ENCODE results near the gene PTPN5.
A peak's percentile ranks its signal among the peaks of the same experiment; 100 is the strongest.
"Not testable (repeated sequence)": the region's sequence is repeated elsewhere in the genome, so short reads cannot be mapped to it uniquely, and the experiment has no call there.

The PTPN5 gene

DNA sequence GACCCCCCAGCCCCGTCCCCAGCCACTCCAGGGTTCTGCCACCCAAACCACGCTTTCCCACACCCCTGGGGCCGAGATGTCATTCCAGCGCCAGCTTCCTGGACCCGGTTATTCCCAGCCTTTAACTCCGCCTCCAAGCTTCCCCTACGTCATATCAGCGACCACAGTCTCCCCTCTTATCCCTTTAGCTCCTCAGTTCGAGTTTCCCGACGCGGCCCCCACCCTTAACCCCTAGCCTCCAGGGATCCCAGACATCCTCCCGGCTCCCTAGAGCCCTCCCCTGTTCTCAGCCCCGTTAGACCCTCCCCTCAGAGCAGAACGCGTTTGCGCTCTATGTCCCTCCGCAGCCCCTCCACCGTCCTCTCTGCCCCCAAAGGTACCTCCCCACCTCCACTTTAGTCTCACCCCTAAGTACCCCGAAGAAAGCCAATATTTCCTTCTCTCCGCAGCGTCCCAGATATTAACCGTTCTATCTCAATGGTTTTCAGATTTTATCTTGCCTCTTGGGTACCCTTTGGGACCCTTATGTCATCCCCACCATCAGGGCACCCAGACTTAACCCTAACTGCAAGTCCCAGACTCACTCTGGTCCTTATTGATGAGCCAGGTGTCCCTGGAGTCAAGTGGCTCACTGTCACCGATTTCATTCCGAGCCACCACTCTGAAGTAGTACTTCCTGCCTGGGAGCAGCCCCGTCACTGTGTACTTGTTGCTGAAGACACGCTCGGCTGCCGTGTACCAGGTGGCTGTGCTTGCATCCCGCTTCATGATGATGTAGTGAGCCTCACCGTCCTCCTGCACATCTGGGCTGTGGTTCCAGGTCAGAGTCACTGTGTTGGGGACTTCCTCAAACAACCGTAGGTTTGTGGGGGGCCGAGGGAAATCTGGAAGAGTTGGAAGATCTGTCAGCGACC, 85.0 kb downstream of the PTPN5 start:
- DNase-seq: peak; percentile 13 to 24

DNA sequence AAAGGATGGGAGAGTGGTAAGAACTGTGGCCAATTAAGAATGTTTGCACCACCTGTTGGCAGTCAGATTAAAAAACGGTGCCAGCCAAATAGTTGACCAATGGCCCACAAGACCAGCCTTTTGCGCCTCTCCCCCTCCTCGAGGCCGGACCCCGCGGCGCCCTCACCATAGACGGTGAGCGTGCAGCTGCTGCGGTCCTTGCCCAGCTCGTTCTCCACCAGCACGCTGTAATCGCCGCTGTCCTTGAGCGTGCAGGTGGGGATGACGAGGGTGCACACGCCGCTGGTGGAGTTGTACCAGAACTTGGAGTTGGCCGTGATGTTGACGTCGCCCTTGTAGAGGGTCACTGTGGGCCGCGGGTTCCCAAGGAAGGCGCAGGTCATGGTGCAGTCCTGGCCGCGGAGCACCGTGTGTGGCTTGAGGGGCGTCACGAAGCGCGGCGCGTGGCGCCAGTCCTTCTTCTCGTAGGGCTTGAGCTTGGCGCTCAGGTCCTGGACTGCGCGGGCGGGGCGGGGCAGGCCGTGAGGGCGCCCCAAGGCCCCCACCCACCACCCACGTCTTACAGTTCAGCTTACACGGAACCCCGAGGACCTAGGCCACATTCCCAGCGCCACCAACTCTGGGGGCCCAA, 85.8 kb downstream of the PTPN5 start:
- DNase-seq: no peak

DNA sequence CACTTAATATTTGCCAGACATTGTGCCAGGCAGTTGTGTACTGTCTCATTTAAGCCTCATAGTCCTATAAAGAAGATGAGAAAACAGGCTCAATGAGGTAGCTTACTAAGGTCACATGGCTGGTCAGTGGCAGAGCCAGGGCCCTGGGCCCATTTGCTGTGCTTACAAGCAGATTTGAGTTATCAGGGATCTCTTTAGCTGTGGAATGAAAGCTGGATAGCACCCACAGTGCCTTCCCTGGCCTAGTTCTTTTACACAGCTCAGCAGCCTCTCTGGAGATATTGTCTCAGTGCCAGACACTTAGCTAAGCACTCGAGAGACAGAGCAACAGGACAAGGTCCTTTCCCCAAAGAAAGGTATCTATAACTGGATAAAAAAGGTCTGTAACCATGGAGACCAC, 86.9 kb downstream of the PTPN5 start:
- peak in 1 of 2 donors; percentile 12 for DNase-seq

DNA sequence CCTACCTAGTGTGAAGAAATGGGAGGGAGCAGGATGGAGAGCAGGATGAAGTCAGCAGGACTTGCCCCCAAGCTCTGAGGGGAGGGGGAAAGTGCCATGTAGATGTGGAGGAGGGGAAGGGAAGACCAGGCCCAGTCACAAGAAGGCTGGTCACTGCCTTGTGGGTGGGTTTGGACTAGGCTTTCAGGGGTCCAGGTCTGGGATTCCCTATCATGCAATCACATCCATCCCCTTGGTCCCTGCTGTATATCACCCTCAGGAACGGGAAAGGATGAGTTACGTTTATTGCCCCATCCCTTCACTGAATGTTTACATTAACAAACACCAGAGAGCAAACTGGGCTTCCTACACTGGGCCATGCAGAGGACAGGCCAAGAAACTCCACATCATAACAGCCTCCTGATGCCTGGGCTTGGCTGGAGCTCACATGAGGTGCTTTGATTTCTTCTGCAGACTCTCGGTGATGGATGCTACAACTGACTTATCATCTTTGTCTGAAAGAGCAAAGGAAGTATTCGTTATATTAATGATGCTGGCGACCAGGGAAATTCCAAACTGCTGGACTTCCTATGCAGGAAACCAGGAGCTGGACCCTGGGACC, 87.5 kb downstream of the PTPN5 start:
- no peak for DNase-seq

DNA sequence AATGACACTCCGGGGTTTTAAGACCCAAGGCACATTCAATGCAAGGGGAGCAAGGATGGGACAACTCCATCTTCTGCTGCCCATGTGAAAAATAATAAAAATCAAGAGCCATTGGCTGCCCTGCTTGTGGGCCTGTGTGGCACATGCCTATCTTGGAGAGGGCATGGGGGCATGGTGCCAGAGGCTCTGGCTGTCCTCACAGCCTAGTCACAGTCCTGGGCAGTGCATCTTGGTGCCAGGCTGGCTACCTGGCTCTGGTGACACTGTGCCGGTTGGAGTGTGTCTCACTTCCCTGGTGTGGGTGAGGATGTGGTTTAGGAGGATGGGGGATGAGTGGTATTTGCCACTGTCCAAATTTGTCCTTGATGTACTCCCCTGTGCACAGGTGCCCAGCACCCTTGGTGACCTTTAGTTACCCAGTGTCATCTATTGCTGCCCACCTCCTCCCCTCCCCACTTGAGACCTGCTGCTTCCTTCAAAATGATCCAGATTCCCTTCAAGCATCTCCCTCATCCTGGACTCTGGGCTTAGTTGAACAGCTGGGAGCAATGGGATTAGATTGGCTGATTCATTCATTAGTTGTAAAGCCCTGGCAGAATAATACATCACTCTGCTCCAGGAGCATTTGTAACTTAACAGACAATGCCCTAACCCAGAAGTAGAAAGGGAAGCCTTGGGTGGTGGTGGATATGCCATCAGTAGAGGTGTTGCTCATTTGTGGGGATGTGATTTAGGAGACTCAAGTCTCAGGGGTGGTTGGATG, 88.4 kb downstream of the PTPN5 start:
- DNase-seq: no peak

DNA sequence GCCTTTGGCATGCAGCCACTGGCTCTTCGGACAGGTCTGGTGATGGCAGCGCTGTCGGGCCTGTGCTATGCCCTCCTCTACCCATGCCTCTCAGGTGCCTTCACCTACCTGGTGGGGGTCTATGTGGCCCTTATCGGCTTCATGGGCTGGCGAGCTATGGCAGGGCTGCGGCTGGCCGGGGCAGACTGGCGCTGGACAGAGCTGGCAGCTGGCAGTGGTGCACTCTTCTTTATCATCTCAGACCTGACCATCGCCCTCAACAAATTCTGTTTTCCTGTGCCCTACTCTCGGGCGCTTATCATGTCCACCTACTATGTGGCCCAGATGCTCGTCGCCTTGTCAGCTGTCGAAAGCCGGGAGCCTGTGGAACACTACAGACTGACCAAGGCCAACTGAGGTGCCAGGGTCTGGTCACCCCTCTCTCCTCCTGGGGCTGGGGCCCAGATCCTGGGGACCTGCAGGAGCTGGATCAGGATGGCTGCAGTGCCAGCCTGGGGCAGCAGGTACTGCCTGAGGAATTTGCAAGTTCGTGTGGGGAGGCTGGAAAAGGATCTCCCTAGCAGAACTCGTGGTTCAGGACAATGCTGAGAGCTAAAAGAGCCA, 89.9 kb downstream of the PTPN5 start:
- DNase-seq: no peak

DNA sequence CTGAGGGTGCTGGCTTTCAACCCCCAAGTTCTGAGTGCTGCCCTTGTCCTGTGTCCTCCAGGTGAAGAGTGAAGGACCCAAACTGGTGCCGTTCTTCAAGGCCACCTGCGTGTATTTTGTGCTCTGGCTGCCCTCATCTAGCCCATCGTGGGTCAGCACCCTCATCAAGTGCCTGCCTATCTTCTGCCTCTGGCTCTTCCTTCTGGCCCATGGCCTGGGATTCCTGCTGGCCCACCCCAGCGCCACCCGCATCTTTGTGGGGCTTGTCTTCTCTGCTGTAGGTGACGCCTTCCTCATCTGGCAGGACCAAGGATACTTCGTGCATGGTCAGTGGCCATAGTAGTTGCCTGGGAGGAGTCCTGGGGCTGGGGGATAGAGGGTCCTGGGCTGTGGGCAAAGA, 90.7 kb downstream of the PTPN5 start:
- no peak for DNase-seq

DNA sequence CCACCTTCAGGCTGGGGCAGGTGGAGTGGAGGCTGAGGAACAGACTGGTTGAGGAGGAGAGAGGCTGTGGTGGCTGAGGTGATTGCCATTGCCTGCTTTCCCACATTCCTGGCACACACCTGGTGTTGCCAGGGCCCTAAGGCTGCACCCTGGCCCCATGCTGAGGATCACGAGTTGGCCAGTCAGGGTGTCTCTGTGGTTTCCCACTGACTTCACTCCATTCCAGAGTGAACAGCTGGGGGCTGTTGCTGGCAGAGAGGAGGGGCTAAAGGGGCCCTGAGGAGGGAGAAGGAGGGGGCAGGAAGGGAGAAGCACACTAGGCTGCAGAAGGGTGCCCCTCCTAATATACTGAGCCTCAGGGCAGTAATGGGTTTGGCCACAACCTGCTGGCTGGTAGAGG, 91.2 kb downstream of the PTPN5 start:
- DNase-seq: peak in 1 of 2 donors; percentile 42

DNA sequence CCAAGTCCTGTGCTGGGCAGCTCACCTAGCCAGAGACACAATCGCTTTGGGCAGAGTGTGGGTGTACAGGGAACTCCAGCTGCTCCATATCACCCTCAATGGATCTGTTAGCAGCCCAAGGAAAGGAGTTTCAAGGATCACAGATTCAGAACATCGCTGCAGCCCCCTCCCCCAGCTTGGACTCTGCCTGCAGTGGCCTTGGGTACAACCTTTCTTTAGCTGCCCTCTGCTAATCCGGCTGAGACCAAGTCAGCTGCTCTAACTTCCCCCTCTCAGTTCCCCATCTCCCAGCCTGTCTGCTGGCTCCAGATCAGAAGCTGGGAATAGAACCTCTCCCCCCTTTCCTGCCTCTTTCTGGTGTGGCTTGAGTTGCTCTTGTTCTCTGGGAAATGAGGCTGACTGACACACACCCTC, 91.7 kb downstream of the PTPN5 start:
- peak; percentile 18 to 25 for DNase-seq

DNA sequence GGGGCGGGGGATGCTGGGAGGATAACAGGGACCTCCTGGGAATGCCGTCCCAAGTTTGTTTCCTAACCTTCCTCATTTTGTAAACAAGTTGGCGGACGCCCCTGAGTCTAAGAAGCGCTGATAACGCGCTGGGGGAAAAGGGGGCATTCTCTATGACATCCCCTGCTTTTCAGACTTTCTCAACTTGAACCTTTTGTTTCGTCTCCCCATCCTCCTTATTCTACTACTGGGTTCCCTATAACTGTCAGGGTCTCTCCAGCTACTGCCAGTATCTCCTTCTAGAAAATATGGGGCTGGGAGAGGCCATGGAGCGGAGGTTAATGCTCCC, 92.4 kb downstream of the PTPN5 start:
- no peak for DNase-seq

DNA sequence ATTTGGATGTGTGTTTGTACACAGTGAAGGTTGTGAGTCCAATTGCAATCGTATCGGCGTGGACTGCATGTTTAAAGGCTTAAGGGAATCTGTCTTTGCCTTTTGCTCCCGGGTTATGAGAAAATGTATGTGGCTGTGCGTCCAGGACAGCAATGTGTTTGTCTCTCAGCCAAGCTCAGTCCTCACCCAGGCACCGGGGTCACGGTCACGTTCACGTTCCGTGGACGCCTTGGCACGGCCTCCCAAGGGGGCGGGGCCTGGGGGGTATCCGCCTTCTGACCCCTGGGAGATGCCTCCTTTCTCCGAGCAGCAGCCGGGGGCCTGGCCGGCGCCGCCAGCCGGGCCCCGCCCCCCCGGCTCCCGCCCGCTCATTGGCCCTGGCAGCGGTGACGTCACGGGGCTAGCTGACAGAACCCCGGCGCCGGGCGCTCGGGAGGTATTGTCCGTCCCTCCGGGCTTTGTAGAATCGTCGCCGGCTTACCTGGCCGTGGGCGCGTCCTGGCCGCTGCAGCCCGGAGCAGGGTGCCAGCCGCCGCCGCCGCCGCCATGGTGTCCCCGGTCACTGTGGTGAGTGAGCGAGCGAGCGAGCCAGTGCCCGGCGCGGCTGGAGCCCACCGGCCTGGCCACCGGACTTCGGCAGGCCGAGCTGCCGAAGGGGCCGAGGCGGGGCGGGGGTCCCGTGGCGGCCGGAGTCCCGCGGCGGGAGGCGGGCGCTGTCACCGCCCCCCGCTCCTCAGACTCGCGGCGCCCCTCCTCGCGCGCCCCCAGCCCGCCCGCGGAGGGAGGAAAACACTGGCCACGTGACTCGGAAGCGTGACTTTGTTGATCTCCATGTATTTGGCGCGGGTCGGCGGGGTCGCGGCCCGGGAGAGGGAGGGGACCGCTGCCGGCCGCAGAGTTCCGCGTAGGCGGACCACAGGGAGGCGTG, 93.0 kb downstream of the PTPN5 start, which contains the start of gene TMEM86A:
TMEM86A (plus strand) TSS at position 439 of the 928 bp plus-strand sequence; CDS start at position 547, 108 bp downstream.
- peak; percentile 85 to 89 for DNase-seq

DNA sequence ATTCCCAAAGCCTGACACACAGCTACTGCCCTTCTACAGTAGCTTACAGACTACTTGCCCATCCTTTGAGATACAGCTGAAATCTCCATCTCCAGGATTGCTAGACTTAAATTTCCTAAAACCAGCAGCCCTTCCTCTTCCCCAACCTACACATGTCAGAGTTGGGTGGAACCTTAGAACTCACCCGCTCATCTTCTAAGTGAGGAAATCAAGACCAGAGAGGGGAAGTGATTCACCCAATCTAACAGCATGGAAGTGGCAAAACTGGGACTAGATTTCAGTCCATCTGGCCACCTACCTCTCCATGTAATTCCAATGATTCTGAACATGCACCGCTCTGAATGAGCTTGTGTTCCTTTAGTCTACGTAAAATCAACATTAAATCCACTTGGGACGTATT, 94.0 kb downstream of the PTPN5 start:
- no peak for DNase-seq

DNA sequence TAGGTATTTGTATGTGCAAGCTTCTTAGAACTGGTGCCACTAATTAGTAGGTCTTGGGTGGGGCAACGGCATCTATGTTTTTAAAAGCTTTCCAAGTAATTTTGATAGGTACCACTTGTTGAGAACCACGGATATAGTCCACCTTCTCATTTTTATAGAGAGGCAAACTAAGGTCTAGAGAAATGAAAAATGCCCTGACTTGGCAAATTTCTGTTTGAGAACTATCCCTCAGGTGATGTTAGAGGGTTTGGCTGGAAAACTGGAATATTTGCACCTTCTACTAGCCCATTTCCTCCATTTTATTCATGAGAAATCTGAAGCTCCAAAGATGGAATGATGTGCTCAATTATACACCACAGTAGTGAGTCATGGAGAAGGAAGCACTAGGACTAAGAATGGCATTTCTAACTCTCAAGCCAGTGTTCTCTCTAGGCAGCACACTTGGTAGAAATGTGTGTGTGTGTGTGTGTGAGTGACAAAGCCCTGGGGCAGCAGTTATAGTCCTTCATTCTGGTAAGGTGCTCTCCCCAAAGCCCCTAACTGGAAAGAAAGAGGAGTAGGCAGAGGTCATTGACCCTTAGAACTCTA, 94.9 kb downstream of the PTPN5 start:
- no peak for DNase-seq

DNA sequence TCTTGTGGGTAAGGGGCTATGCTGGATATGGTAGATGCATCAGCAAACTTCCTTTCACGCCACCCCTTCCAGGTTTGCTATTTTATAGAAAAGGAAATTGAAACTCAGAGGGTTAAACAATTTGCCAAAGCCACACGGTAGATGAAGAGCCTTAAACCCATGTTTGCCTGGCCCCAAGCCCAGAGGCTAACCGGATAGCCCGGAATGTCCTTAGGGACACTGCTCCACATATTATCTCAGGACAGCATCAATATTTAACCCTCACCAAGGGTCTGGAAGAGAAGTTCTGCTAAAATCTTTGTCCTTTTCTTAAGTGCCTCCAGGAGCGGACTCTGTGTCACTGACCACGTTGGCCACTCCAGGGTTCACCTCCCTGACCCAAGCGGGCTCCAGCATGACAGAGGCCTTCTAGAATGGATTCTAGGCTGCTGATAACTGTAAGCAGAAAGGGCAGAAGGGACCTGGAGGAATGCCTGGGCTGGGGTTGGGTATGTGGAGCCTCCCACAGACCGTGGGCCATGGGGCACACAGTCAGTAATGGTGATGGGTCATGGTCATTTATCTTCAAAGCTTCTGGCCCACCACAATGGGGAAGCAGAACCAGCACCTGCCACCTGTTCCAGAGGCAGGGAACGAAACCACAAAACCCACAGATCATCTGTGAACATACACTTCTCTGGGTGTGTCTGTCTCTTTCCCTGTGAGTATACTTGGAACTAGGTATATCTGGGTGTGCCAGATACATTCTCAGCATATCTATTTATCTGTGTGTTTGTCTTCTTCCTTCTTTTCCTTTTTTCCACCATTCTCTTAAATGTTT, 98.4 kb downstream of the PTPN5 start:
- no peak for DNase-seq

DNA sequence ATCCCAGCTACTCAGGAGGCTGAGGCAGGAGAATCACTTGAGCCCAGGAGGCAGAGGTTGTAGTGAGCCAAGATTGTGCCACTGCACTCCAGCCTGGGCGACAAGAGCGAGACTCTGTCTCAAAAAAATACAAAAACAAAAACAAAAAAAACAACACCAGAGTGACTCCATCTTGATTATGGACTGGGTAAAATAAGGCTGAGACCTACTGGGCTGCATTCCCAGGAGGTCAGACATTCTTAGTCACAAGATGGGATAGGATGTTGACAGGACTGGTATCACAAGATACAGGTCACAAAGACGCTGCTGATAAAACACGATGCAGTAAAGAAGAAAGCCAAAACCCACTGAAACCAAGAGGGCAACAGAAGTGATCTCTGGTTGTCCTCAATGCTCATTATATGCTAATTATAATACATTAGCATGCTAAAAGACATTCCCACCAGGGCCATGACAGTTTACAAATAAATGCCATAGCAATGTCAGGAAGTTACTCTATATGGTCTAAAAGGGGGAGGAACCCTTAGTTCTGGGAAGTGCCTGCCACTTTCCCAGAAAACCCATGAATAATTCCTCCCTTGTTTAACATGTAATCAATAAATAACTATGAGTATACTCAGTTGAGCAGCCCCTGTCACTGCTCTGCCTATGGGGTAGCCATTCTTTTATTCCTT, 100.0 kb downstream of the PTPN5 start:
- not testable (repeated sequence) for DNase-seq

DNA sequence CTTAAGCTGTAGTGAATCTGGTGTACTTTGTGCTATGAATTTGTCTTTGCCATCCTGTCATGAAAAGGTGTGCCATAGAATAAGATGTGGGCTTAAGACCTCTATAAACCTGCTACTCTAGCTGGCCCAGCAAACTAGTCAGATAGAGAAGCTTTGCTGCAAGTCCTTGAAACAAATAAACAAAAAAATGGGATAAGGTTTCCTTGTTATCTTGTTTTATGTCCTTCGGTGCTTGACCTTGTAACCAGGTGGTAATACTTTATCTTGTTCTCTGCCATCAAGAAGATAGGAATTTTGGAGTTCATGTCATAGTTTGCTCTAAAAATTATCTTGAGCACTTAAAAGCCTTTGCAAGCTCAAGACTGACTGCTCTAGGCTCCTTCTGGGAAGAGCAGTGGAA, 107.3 kb downstream of the PTPN5 start:
- DNase-seq: no peak

DNA sequence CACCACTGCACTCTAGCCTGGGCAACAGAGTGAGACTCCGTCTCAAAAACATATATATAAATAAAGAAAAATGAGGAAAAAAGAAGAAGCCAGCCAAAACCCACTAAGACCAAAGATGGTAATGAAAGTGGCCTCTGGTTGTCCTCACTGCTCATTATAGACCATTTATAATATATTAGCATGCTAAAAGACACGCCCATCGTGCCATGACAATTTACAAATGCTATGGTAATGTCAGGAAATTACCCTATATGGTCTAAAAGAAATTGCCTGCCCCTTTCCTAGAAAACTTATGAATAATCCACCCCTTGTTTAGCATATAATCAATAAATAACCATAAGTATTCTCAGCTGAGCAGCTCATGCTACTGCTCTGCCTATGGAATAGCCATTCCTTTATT, 109.1 kb downstream of the PTPN5 start:
- DNase-seq: no peak

DNA sequence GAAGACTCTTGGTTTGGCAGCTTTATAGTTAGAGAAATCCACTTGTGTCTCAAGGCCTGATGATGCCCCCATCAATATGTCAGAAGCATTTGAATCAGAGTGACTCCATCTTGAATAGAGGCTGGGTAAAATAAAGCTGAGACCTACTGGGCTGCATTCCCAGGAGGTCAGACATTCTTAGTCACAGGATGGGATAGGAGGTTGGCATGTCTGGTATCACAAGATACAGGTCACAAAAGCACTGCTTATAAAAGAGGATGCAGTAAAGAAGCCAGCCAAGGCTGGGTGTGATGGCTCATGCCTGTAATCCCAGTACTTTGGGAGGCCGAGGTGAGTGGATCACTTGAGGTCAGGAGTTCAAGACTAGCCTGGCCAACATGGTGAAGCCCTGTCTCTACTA, 109.6 kb downstream of the PTPN5 start:
- not testable (repeated sequence) for DNase-seq
